Lung (tissue), 12 donors: ENCODE results near the gene CCDC33. TPM values are rescaled to one million over a fixed set of nuclear protein-coding genes. Genes with fewer than 3 reads are reported as not detected.

Source experiments
- ATAC-seq: fragments of 200-7000 bp; cut with Tn5 transposase; one replicate; pipeline ENCODE4 v1.9.1; 2020; ENCODE audit warnings: moderate number of reproducible peaks; ENCODE audit not compliant: insufficient read depth, low FRiP score
- DNase-seq, 3 donors: peaks; one replicate each; pipeline ENCODE4 v3.0.0-alpha.2; 2013 to 2017
- H3K27ac ChIP-seq, 2 donors: one replicate each; pipeline ENCODE4 v1.5.1; 2013; ENCODE audit warnings: mild to moderate bottlenecking in 2 of 2, moderate library complexity in 2 of 2, control low read depth in 1 of 2, inconsistent platforms in 1 of 2, low read depth in 1 of 2, low read length in 1 of 2
- H3K27me3 ChIP-seq, 3 donors: one replicate each; pipeline ENCODE4 v1.5.1; 2013; ENCODE audit warnings: low read length in 2 of 3; ENCODE audit not compliant: control insufficient read depth in 3 of 3, insufficient read depth in 3 of 3
- H3K36me3 ChIP-seq, 4 donors: one replicate each; pipeline ENCODE4 v1.5.1; 2013; ENCODE audit warnings: low read length in 4 of 4, mild to moderate bottlenecking in 1 of 4, moderate library complexity in 1 of 4; ENCODE audit not compliant: control insufficient read depth in 4 of 4, insufficient read depth in 4 of 4
- H3K4me1 ChIP-seq, 5 donors: one replicate each; pipeline ENCODE4 v1.5.1; 2013; ENCODE audit warnings: low read length in 5 of 5, mild to moderate bottlenecking in 2 of 5, moderate library complexity in 1 of 5; ENCODE audit not compliant: control insufficient read depth in 5 of 5, insufficient read depth in 5 of 5
- H3K4me3 ChIP-seq: one replicate; pipeline ENCODE4 v1.5.1; 2013; ENCODE audit warnings: mild to moderate bottlenecking, control low read depth, moderate library complexity
- H3K9ac ChIP-seq, 2 donors: one replicate each; pipeline ENCODE4 v1.5.1; 2013; ENCODE audit warnings: low read length in 2 of 2, control low read depth in 1 of 2; ENCODE audit not compliant: insufficient read depth in 1 of 2
- H3K9me3 ChIP-seq, 4 donors: one replicate each; pipeline ENCODE4 v1.5.1; 2013; ENCODE audit warnings: low read length in 3 of 4, mild to moderate bottlenecking in 1 of 4, moderate library complexity in 1 of 4; ENCODE audit not compliant: control insufficient read depth in 4 of 4, insufficient read depth in 3 of 4
- WGBS, 2 donors: extraction: QIAGEN DNeasy Blood & Tissue Kit; methylation state at CpG; one replicate each; pipeline ENCODE4 v1.1.7; 2013; 5-methylcytosine and 5-hydroxymethylcytosine counted together
- polyA plus RNA-seq, 2 donors: library from polyadenylated mRNA; stranded (reverse); fragments of 200-250 nt; gene quantifications; one replicate each; pipeline ENCODE4 v1.2.1, GENCODE V29; 2013
- total RNA-seq, 2 donors: library from RNA; depleted of rRNA in 1 of 2; stranded (reverse); fragments of >200 nt in 1 of 2; gene quantifications; one replicate each; pipeline ENCODE4 v1.2.1, GENCODE V29; 2014 to 2021
- TF ChIP-seq, protein P1 (sequence below): IDR thresholded peaks from 2 replicates; pipeline ENCODE4 v1.5.1; 2012; ENCODE audit warnings: mild to moderate bottlenecking; ENCODE audit errors: control extremely low read depth, extremely low read depth
- donor health status: control.
- donor health status: control.
- donor health status: Bipolar disorder and iron deficiency.
- donor health status: healthy.
- donor health status: DM: yes; HTN: yes; CAD: no.

CCDC33 gene
- total and polyA plus RNA-seq, 4 donors, result 4.3 to 14.1 (median 9.1) TPM

DNA sequence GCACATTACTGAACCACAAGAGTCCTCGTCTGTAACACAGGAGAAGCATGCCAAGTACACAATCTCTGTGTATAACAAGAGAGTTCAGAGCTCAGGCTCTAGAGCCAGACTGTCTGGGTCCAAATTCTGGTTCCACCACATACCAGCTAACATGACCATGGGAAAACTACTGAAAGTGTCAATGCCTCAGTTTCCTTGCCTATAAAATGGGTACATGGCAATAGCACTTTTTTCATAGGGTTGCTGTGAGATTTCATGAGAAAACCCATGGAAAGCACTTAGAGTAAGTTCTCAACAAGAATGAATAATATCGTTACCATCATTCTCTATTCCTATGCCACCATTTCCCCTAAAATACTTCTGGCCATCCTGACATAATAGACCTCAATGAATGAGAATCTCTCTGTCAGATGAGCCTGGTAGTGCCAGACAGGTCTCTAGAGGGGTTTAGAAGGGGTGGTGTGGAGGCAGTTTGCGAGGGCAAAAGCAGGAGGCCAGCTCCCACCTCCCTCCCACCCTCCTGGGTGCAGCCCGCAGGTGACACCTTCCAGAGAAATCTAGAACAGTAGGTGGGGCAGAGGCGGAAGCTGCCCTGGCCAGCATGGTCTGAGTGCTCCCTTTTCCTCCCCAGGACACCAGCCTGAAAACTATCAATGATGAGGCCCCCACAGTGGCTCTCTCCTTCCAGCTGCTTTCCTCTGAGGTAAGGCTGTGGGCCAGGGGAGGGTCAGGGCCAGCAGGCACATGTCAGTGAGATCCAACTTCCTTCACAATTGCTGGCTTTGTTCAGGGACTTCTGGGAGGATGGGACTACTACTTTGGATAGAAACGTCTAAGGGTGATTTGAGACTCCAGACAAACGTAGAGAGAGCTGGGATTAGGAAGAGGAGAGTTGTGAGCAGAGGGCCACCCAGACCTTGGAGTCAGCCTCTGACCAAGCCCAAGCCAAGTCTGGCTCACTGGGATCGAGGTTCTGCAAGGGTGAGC, 45.3 kb downstream of the CCDC33 start:
- WGBS, 2 donors, result 61 to 74% methylated on average over 8 of the region's 8 CpGs
- H3K4me3 ChIP-seq, result no peak overlapping the region
- ATAC-seq (no peak), DNase-seq (no peak)
- H3K9ac ChIP-seq, result no peak overlapping the region
- no peaks in the 10 kb centered on the region for H3K9me3 ChIP-seq
- peaks cover 0 to 18% (median 0%) of the 10 kb centered on the region in 3 donors for H3K27me3 ChIP-seq
- no peaks in the 10 kb centered on the region for H3K4me1 ChIP-seq
- TF ChIP-seq, protein P1, sequence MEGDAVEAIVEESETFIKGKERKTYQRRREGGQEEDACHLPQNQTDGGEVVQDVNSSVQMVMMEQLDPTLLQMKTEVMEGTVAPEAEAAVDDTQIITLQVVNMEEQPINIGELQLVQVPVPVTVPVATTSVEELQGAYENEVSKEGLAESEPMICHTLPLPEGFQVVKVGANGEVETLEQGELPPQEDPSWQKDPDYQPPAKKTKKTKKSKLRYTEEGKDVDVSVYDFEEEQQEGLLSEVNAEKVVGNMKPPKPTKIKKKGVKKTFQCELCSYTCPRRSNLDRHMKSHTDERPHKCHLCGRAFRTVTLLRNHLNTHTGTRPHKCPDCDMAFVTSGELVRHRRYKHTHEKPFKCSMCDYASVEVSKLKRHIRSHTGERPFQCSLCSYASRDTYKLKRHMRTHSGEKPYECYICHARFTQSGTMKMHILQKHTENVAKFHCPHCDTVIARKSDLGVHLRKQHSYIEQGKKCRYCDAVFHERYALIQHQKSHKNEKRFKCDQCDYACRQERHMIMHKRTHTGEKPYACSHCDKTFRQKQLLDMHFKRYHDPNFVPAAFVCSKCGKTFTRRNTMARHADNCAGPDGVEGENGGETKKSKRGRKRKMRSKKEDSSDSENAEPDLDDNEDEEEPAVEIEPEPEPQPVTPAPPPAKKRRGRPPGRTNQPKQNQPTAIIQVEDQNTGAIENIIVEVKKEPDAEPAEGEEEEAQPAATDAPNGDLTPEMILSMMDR, result no peak
- H3K27ac ChIP-seq, result no peak overlapping the region
- H3K36me3 ChIP-seq, result no peaks in the 10 kb centered on the region

DNA sequence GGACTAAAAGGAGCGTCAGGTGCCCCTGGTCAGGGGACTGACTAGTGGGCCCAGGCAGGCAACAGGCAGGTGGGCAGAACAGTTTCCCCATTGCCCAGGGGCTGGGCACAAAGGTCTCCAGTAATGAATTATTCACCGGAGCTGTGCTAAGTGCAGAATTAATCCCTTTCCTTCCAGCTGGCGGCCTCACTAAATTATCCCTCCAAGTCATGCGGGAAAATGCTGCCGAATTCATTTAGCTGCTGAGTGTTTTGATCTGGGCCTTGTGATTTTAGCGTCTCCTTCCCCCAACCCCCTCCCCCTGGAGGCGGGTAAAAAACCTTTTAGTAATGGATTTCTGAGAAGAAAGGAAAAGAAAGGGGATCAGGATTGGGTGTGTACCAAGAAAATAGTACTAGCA, 47.2 kb downstream of the CCDC33 start:
- Histone ChIP-seq H3K27me3 (peaks cover 0 to 19% (median 0%) of the 10 kb centered on the region in 3 donors), H3K36me3 (no peaks in the 10 kb centered on the region), H3K4me3 (no peak overlapping the region), H3K27ac (no peak overlapping the region), H3K9ac (no peak overlapping the region), H3K4me1 (no peaks in the 10 kb centered on the region), H3K9me3 (no peaks in the 10 kb centered on the region)
- TF ChIP-seq, protein P1, result no peak
- ATAC-seq (no peak), DNase-seq (no peak)
- WGBS, 2 donors, result 63 to 69% methylated on average over 7 of the region's 7 CpGs

DNA sequence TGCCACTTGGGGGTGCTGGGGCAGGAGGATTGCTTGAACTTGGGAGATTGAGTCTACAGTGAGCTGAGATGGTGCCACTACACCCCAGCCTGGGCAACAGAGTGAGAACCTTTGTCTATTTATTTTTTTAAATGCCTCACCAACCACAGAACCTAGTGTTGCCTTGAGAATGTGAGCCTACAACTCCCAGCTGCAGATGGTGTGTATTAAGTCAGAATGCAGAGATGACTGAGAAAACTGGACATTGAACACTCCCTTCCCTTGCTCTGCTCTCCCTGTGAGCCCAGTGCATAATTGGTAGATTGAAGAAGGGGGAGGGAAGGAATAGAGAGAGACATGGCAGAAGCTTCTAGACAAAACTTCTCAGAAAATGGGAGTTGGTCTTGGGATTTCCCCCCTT, 53.5 kb downstream of the CCDC33 start:
- no peak overlapping the region for H3K9ac ChIP-seq
- H3K4me1 ChIP-seq, result no peaks in the 10 kb centered on the region
- H3K9me3 ChIP-seq, result peaks cover 0 to 2% (median 0%) of the 10 kb centered on the region in 4 donors
- H3K27me3 ChIP-seq, result peaks cover 0 to 5% (median 0%) of the 10 kb centered on the region in 3 donors
- no peaks in the 10 kb centered on the region for H3K36me3 ChIP-seq
- H3K27ac ChIP-seq, result no peak overlapping the region
- ATAC-seq, result no peak
- DNase-seq, result no peak
- TF ChIP-seq, protein P1, result no peak
- no peak overlapping the region for H3K4me3 ChIP-seq
